Measurements from ENCODE around the gene ZDHHC24.

GRCh38 chr11:66581261-66581660 lies 35.4 kb upstream of the ZDHHC24 start:
- no peak for TF ChIP-seq EZH2 (IDR thresholded peaks at IDR 0.05; ENCODE audit: low read length, missing control alignments)
- no peak for TF ChIP-seq CTCF (conservative IDR thresholded peaks at IDR 0.05 in 1 of 2, IDR thresholded peaks at IDR 0.05 in 1 of 2; ENCODE audit: low read depth in 1 of 2, low read length in 2 of 2)

All from fibroblast of lung (primary cell).